KG1 (cell line): ENCODE measurements around the gene STRA8.

Experiments
- DNase-seq: peaks from one replicate; lab custom pipeline; 2025; lab: John Stamatoyannopoulos, UW

The STRA8 gene

GRCh38 chr7:135269921-135270320, 36.3 kb downstream of the STRA8 start:
- no peak for DNase-seq

- DNase-seq, result no peak
Observed at GRCh38 chr7:135270577-135271254, 37.1 kb downstream of the STRA8 start.

- DNase-seq, result no peak
Observed at GRCh38 chr7:135271255-135271615, 37.6 kb downstream of the STRA8 start.

- DNase-seq, result no peak
Observed at GRCh38 chr7:135272303-135272702, 38.7 kb downstream of the STRA8 start.

GRCh38 chr7:135273581-135273980, 39.9 kb downstream of the STRA8 start:
- DNase-seq, result no peak

GRCh38 chr7:135274495-135275268, 41.0 kb downstream of the STRA8 start:
- DNase-seq, result peak; percentile 23

GRCh38 chr7:135275971-135276580, 42.4 kb downstream of the STRA8 start:
- DNase-seq, result no peak

GRCh38 chr7:135277161-135277560, 43.5 kb downstream of the STRA8 start:
- no peak for DNase-seq

GRCh38 chr7:135281363-135281949, 47.8 kb downstream of the STRA8 start:
- DNase-seq, result peak; percentile 28

GRCh38 chr7:135282561-135283254, 49.1 kb downstream of the STRA8 start:
- no peak for DNase-seq

GRCh38 chr7:135283959-135284638, 50.5 kb downstream of the STRA8 start:
- DNase-seq, result no peak

- DNase-seq, result no peak
Observed at GRCh38 chr7:135285547-135286233, 52.1 kb downstream of the STRA8 start.

- DNase-seq, result no peak
Observed at GRCh38 chr7:135286876-135287275, 53.2 kb downstream of the STRA8 start.

GRCh38 chr7:135290594-135290993, 57.0 kb downstream of the STRA8 start:
- DNase-seq, result no peak

- no peak for DNase-seq
Observed at GRCh38 chr7:135291809-135292253, 58.2 kb downstream of the STRA8 start.

GRCh38 chr7:135299235-135299634, 65.6 kb downstream of the STRA8 start:
- no peak for DNase-seq

- DNase-seq, result no peak
Observed at GRCh38 chr7:135300913-135301765, 67.5 kb downstream of the STRA8 start.
